GM12878 (cell line): ENCODE results near the gene TTC32. TPM values are rescaled to one million over a fixed set of nuclear protein-coding genes. Genes with fewer than 3 reads are reported as not detected.

ENCODE experiments used
- ATAC-seq: fragments of 200-7000 bp; cut with Tn5 transposase; 3 replicates; pipeline ENCODE4 v1.9.1; 2020; ENCODE audit warnings: mild to moderate bottlenecking, moderate library complexity
- BruUV-seq: library from RNA; stranded (reverse); fragments of 400-500 nt; replicated peaks from 2 replicates; lab custom pipeline; 2021; lab: Mats Ljungman, UMichigan
- CTCF ChIA-PET: fragments of 300-600 bp; sonication (Branson Sonifier 250); formaldehyde crosslinking; extraction: SDS; loops from one replicate; lab custom pipeline; 2021; ENCODE audit warnings: inconsistent platforms; lab: Yijun Ruan, JAX
- POLR2A ChIA-PET: fragments of 350-600 bp; formaldehyde crosslinking; extraction: SDS; loops from one replicate; lab custom pipeline; 2021; ENCODE audit warnings: inconsistent platforms; lab: Charles Lee
- RAD21 ChIA-PET: fragments of 300-600 bp; sonication (Branson Sonifier 250); formaldehyde crosslinking; loops from one replicate; lab custom pipeline; 2023; ENCODE audit warnings: antibody characterized with exemption; ENCODE audit not compliant: unreplicated experiment; lab: Charles Lee
- SMC1A ChIA-PET: fragments of 300-600 bp; sonication (Branson Sonifier 250); formaldehyde crosslinking; loops from one replicate; lab custom pipeline; 2023; ENCODE audit not compliant: unreplicated experiment, uncharacterized antibody; lab: Charles Lee
- DNase-seq: peaks from one replicate; pipeline ENCODE4 v3.0.0-alpha.2; 2011; ENCODE audit warnings: low read depth, low spot score
- FAIRE-seq: peaks from 3 replicates; lab custom pipeline; 2011; peaks lifted over from hg19 to GRCh38; lab: Jason Lieb, UNC
- H2AFZ ChIP-seq: 2 replicates; pipeline ENCODE4 v1.6.0; 2011; ENCODE audit warnings: low read depth, low read length, control low read depth; ENCODE audit not compliant: control insufficient read depth
- H3K27ac ChIP-seq: 2 replicates; pipeline ENCODE4 v1.5.1; 2011; ENCODE audit warnings: control low read depth; ENCODE audit not compliant: control insufficient read depth, insufficient read depth
- H3K27me3 ChIP-seq, 2 experiments: replicated peaks in 1 of 2; 2 replicates each; pipeline versions ENCODE4 v1.6.0 to v1.6.1; 2011; ENCODE audit warnings: low read length in 1 of 2; ENCODE audit not compliant: control insufficient read depth in 2 of 2, insufficient read depth in 2 of 2
- H3K36me3 ChIP-seq, 2 experiments: 2 replicates each; pipeline ENCODE4 v1.5.1; 2011; ENCODE audit warnings: low read length in 1 of 2; ENCODE audit not compliant: control insufficient read depth in 2 of 2, insufficient read depth in 2 of 2
- H3K4me1 ChIP-seq: 2 replicates; pipeline ENCODE4 v1.6.1; 2011; ENCODE audit warnings: mild to moderate bottlenecking, low read length, moderate library complexity, mixed read lengths; ENCODE audit not compliant: control insufficient read depth, insufficient read depth
- H3K4me2 ChIP-seq: 2 replicates; pipeline ENCODE4 v1.6.0; 2011; ENCODE audit warnings: control low read depth; ENCODE audit not compliant: control insufficient read depth, insufficient read depth
- H3K4me3 ChIP-seq: fragments of 200-600 bp; sonication (generic); 2 replicates; pipeline ENCODE4 v1.5.1; 2016
- H3K79me2 ChIP-seq: 2 replicates; pipeline ENCODE4 v1.6.0; 2011; ENCODE audit warnings: low read length; ENCODE audit not compliant: control insufficient read depth, insufficient read depth
- H3K9ac ChIP-seq: 2 replicates; pipeline ENCODE4 v1.8.0; 2011; ENCODE audit warnings: low read length, control low read depth, mixed read lengths; ENCODE audit not compliant: control insufficient read depth, insufficient read depth
- H3K9me3 ChIP-seq: replicated peaks from 3 replicates; pipeline ENCODE4 v1.5.1; 2011; ENCODE audit warnings: mild to moderate bottlenecking, low read length; ENCODE audit not compliant: control insufficient read depth, insufficient read depth
- H4K20me1 ChIP-seq: 2 replicates; pipeline ENCODE4 v1.6.0; 2011; ENCODE audit not compliant: control insufficient read depth, insufficient read depth
- ASH2L ChIP-seq: fragments of 300-600, 200-600 bp; sonication (generic); IDR thresholded peaks from 2 replicates; pipeline ENCODE4 v1.6.1; 2017; ENCODE audit warnings: low read depth, mild to moderate bottlenecking, borderline replicate concordance
- CBX5 ChIP-seq: sonication (generic); IDR thresholded peaks from 2 replicates; pipeline ENCODE4 v1.6.1; 2016; ENCODE audit warnings: low read depth, moderate library complexity, mild to moderate bottlenecking, inconsistent platforms
- CHD2 ChIP-seq: IDR thresholded peaks from 2 replicates; pipeline ENCODE4 v1.6.1; 2011; ENCODE audit warnings: low read depth, low read length, improper control_type of control experiment, borderline replicate concordance
- FOXK2 ChIP-seq: fragments of 450-650 bp; IDR thresholded peaks from 2 replicates; pipeline ENCODE4 v1.6.1; 2017; ENCODE audit warnings: mild to moderate bottlenecking, moderate library complexity
- KDM1A ChIP-seq: fragments of 200-600 bp; sonication (generic); IDR thresholded peaks from 2 replicates; pipeline ENCODE4 v1.6.1; 2016; ENCODE audit warnings: borderline replicate concordance
- POU2F2 ChIP-seq: IDR thresholded peaks from 3 replicates; pipeline ENCODE4 v1.6.1; 2011; ENCODE audit warnings: low read depth, mild to moderate bottlenecking, low read length, borderline replicate concordance
- RFX5 ChIP-seq: IDR thresholded peaks from 2 replicates; pipeline ENCODE4 v1.6.1; 2011; ENCODE audit warnings: low read depth, low read length, improper control_type of control experiment
- SREBF2 ChIP-seq: IDR thresholded peaks from 2 replicates; pipeline ENCODE4 v1.6.1; 2012; ENCODE audit warnings: mild to moderate bottlenecking, low read length
- STAT3 ChIP-seq: IDR thresholded peaks from 2 replicates; pipeline ENCODE4 v1.6.1; 2011; ENCODE audit warnings: low read depth, low read length, improper control_type of control experiment
- TCF7 ChIP-seq: IDR thresholded peaks from 2 replicates; pipeline ENCODE4 v1.6.1; 2014; ENCODE audit warnings: antibody characterized with exemption, borderline replicate concordance
- ZNF274 ChIP-seq: IDR thresholded peaks from one replicate; pipeline ENCODE4 v1.8.0; 2011; ENCODE audit not compliant: insufficient read length, insufficient read depth
- WGBS: methylation state at CpG from one replicate; pipeline ENCODE4 v1.1.6; 2016; ENCODE audit warnings: low lambda C conversion rate; ENCODE audit not compliant: insufficient replicate concordance, insufficient coverage; ENCODE audit errors: missing lambda C conversion rate; 5-methylcytosine and 5-hydroxymethylcytosine counted together
- in situ Hi-C: fragments of 300-500 bp; cut with MboI; formaldehyde crosslinking; loops from 9 replicates; pipeline ENCODE4 v1.14.3; 2018; ENCODE audit warnings: mixed read lengths
- intact Hi-C: fragments of 100-400 bp; cut with micrococcal nuclease; formaldehyde crosslinking; loops from one replicate; pipeline ENCODE4 v1.14.2; 2022; ENCODE audit not compliant: unreplicated experiment
- polyA plus RNA-seq, 11 experiments: library from polyadenylated mRNA; depleted of rRNA in 4 of 11; unstranded in 6 of 11; stranded (reverse) in 5 of 11; fragments of >200 nt; fragmentation: Nextera tagmentation in 4 of 11; fragmentation: Illumina TruSeq in 1 of 11; extraction: Ambion mirVana in 4 of 11; extraction: Trizol in 1 of 11; gene quantifications; 1 replicate in 1 of 11; 2 replicates in 10 of 11; pipeline versions ENCODE4 v1.2.1 to v1.2.3, GENCODE V29; 2011 to 2016; ENCODE audit warnings: inconsistent platforms in 2 of 11, missing spikeins in 2 of 11, low read depth in 1 of 11
- total RNA-seq, 4 experiments: library from RNA; depleted of rRNA in 3 of 4; stranded (reverse); fragments of >200 nt in 3 of 4; fragmentation: Illumina TruSeq in 1 of 4; extraction: Trizol in 1 of 4; gene quantifications; 2 replicates each; pipeline versions ENCODE4 v1.2.1 to v1.2.3, GENCODE V29; 2013 to 2021
- TF ChIP-seq, protein P1 (sequence below): fragments of 450-650 bp; conservative IDR thresholded peaks from 2 replicates; pipeline ENCODE4 v1.6.1; 2017; ENCODE audit warnings: mild to moderate bottlenecking, moderate library complexity
- TF ChIP-seq, protein P2 (sequence below): fragments of 450-650 bp; IDR thresholded peaks from 2 replicates; pipeline ENCODE4 v1.6.1; 2017; ENCODE audit warnings: mild to moderate bottlenecking, moderate library complexity
- TF ChIP-seq, protein P3 (sequence below): fragments of 450-650 bp; IDR thresholded peaks from 2 replicates; pipeline ENCODE4 v1.6.1; 2016; ENCODE audit warnings: mild to moderate bottlenecking

The TTC32 gene
- total and polyA plus RNA-seq, 10 of the 15 experiments (the other 5 are each of a cell fraction or from before 2014, with no cell fraction given): 11.1 to 30.0 (median 19.7) TPM

DNA sequence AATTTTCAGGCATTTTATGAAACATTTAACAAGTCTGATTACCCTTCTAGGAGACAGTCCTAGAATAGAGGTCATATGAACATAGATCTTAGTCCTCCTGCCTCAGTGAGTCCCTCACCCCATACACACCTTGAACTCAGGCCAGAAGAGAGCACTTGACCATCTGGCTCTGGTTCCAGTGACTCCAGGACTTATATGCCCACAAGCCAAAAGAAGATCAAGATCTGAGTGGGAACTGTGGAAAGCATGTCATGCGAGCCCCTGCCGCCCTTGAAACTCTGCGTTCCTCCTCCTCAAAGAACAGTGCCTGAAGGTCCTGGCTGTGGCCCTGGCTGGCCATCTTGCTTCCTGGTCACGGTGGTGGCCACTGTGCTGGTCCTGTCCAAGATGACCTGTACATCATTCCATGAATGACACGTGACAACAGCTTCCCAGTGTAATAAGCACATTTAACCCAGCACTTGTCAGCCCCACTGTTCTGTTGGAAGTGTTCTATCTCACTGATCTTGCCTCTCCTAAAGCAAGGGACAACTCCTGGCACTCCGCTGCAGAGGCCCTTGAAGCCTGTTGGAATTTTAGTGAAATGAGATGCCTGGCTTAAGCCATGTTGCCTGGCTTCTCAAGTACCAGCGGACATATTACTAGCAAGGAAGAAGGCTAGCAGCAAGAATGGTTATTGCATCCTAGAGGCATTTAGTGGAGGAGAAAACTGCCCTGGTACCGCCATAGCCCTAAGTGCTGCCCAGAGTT lies 17.6 kb downstream of the TTC32 start:
- Histone ChIP-seq H3K9me3 (no peaks in the 10 kb centered on the region; the same call in 2 of the 3 replicates), H3K27ac (no peak overlapping the region), H3K79me2 (no peaks in the 10 kb centered on the region; the same call in 1 of the 2 replicates), H3K4me3 (no peak overlapping the region), H4K20me1 (no peaks in the 10 kb centered on the region), H3K36me3 (no peaks in the 10 kb centered on the region), H3K4me1 (peaks cover 3% of the 10 kb centered on the region), H3K27me3 (no peaks in the 10 kb centered on the region), H3K4me2 (no peak overlapping the region), H3K9ac (no peak overlapping the region), H2AFZ (no peak overlapping the region)
- WGBS: 83% methylated on average over 8 of the region's 8 CpGs
- DNase-seq: no peak
- no peak for FAIRE-seq
- intact Hi-C loops (no loop called here), in situ Hi-C loops (no loop called here)
- ChIA-PET CTCF (interaction anchor here (1.2 kb wide), 1 partner anchor 20 kb away, joined by 5 read pairs; no protein-coding TSS in a partner anchor), SMC1A (no interaction called here), RAD21 (no interaction called here), POLR2A (interaction anchor here (1.1 kb wide), 1 partner anchor 17 kb away, joined by 3 read pairs; no protein-coding TSS in a partner anchor)
- ATAC-seq: no peak
- BruUV-seq: no TSS peak
- TF ChIP-seq POU2F2 (no peak), CHD2 (no peak), ZNF274 (no peak), KDM1A (no peak), ASH2L (no peak), SREBF2 (no peak), STAT3 (no peak), RFX5 (no peak), FOXK2 (no peak), CBX5 (no peak), TCF7 (no peak)
- TF ChIP-seq, protein P1, sequence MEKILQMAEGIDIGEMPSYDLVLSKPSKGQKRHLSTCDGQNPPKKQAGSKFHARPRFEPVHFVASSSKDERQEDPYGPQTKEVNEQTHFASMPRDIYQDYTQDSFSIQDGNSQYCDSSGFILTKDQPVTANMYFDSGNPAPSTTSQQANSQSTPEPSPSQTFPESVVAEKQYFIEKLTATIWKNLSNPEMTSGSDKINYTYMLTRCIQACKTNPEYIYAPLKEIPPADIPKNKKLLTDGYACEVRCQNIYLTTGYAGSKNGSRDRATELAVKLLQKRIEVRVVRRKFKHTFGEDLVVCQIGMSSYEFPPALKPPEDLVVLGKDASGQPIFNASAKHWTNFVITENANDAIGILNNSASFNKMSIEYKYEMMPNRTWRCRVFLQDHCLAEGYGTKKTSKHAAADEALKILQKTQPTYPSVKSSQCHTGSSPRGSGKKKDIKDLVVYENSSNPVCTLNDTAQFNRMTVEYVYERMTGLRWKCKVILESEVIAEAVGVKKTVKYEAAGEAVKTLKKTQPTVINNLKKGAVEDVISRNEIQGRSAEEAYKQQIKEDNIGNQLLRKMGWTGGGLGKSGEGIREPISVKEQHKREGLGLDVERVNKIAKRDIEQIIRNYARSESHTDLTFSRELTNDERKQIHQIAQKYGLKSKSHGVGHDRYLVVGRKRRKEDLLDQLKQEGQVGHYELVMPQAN: no peak
- TF ChIP-seq, protein P2, sequence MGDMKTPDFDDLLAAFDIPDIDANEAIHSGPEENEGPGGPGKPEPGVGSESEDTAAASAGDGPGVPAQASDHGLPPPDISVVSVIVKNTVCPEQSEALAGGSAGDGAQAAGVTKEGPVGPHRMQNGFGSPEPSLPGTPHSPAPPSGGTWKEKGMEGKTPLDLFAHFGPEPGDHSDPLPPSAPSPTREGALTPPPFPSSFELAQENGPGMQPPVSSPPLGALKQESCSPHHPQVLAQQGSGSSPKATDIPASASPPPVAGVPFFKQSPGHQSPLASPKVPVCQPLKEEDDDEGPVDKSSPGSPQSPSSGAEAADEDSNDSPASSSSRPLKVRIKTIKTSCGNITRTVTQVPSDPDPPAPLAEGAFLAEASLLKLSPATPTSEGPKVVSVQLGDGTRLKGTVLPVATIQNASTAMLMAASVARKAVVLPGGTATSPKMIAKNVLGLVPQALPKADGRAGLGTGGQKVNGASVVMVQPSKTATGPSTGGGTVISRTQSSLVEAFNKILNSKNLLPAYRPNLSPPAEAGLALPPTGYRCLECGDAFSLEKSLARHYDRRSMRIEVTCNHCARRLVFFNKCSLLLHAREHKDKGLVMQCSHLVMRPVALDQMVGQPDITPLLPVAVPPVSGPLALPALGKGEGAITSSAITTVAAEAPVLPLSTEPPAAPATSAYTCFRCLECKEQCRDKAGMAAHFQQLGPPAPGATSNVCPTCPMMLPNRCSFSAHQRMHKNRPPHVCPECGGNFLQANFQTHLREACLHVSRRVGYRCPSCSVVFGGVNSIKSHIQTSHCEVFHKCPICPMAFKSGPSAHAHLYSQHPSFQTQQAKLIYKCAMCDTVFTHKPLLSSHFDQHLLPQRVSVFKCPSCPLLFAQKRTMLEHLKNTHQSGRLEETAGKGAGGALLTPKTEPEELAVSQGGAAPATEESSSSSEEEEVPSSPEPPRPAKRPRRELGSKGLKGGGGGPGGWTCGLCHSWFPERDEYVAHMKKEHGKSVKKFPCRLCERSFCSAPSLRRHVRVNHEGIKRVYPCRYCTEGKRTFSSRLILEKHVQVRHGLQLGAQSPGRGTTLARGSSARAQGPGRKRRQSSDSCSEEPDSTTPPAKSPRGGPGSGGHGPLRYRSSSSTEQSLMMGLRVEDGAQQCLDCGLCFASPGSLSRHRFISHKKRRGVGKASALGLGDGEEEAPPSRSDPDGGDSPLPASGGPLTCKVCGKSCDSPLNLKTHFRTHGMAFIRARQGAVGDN: no peak
- TF ChIP-seq, protein P3, sequence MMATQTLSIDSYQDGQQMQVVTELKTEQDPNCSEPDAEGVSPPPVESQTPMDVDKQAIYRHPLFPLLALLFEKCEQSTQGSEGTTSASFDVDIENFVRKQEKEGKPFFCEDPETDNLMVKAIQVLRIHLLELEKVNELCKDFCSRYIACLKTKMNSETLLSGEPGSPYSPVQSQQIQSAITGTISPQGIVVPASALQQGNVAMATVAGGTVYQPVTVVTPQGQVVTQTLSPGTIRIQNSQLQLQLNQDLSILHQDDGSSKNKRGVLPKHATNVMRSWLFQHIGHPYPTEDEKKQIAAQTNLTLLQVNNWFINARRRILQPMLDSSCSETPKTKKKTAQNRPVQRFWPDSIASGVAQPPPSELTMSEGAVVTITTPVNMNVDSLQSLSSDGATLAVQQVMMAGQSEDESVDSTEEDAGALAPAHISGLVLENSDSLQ: no peak
